Spleen (tissue), 11 donors: Measurements from ENCODE around the gene LGI4. TPM values are rescaled to one million over a fixed set of nuclear protein-coding genes. Genes with fewer than 3 reads are reported as not detected.

Experiments
- DNase-seq: peaks from one replicate; pipeline ENCODE4 v3.0.0-alpha.2; 2020
- H3K27ac ChIP-seq, 8 donors: fragments of 200-600 bp; sonication (generic) in 7 of 8; 1 replicate in 4 of 8; 2 replicates in 4 of 8; pipeline versions ENCODE4 v1.5.0 to v1.8.0; 2016 to 2021; ENCODE audit warnings: inconsistent platforms in 4 of 8, mild to moderate bottlenecking in 4 of 8, moderate library complexity in 1 of 8
- H3K27me3 ChIP-seq, 7 donors: fragments of 200-600 bp; sonication (generic) in 6 of 7; replicated peaks in 1 of 7; 1 replicate in 4 of 7; 2 replicates in 3 of 7; pipeline versions ENCODE4 v1.5.0 to v1.8.0; 2016 to 2021; ENCODE audit warnings: inconsistent platforms in 3 of 7, mild to moderate bottlenecking in 1 of 7
- H3K36me3 ChIP-seq, 6 donors: fragments of 200-600 bp; sonication (generic) in 5 of 6; 1 replicate in 4 of 6; 2 replicates in 2 of 6; pipeline versions ENCODE4 v1.5.0 to v1.8.0; 2016 to 2021; ENCODE audit warnings: inconsistent platforms in 2 of 6
- H3K4me1 ChIP-seq, 6 donors: fragments of 200-600 bp; sonication (generic) in 5 of 6; 1 replicate in 3 of 6; 2 replicates in 3 of 6; pipeline versions ENCODE4 v1.5.0 to v1.8.0; 2016 to 2021; ENCODE audit warnings: inconsistent platforms in 3 of 6
- H3K4me3 ChIP-seq, 8 donors: fragments of 200-600 bp; sonication (generic) in 7 of 8; 1 replicate in 4 of 8; 2 replicates in 4 of 8; pipeline versions ENCODE4 v1.5.0 to v1.8.0; 2016 to 2021; ENCODE audit warnings: inconsistent platforms in 4 of 8, mild to moderate bottlenecking in 4 of 8, moderate library complexity in 2 of 8
- H3K9me3 ChIP-seq, 8 donors: fragments of 200-600 bp; sonication (generic) in 7 of 8; 1 replicate in 4 of 8; 2 replicates in 4 of 8; pipeline versions ENCODE4 v1.5.0 to v1.8.0; 2016 to 2021; ENCODE audit warnings: inconsistent platforms in 4 of 8
- CTCF ChIP-seq, 11 experiments: fragments of 200-600 bp in 7 of 11; fragments of 450-650 bp in 4 of 11; sonication (generic) in 4 of 11; IDR thresholded peaks in 8 of 11; conservative IDR thresholded peaks in 3 of 11; 1 replicate in 7 of 11; 2 replicates in 4 of 11; pipeline versions ENCODE4 v1.4.0 to v1.8.0; 2016 to 2021; ENCODE audit warnings: antibody characterized with exemption in 11 of 11, inconsistent platforms in 4 of 11, mild to moderate bottlenecking in 1 of 11
- POLR2A ChIP-seq, 3 donors: fragments of 450-650 bp; IDR thresholded peaks; one replicate each; pipeline ENCODE4 v1.5.1; 2017; ENCODE audit warnings: antibody characterized with exemption in 3 of 3, mild to moderate bottlenecking in 1 of 3
- POLR2AphosphoS5 ChIP-seq, 3 donors: sonication (generic); formaldehyde crosslinking; IDR thresholded peaks; one replicate each; pipeline ENCODE4 v1.5.1; 2017; ENCODE audit warnings: antibody characterized with exemption in 3 of 3
- WGBS, 5 donors: extraction: QIAGEN DNeasy Blood & Tissue Kit in 3 of 5; methylation state at CpG; one replicate each; pipeline versions ENCODE4 v1.1.5 to v1.1.7; 2013 to 2018; 5-methylcytosine and 5-hydroxymethylcytosine counted together
- intact Hi-C: fragments of 100-400 bp; cut with DNase I; formaldehyde crosslinking; loops from one replicate; pipeline ENCODE4 v1.15.0; 2023; ENCODE audit warnings: low total_unique reads
- polyA plus RNA-seq, 3 donors: library from polyadenylated mRNA; stranded (reverse); fragments of 200-250 nt; gene quantifications; one replicate each; pipeline ENCODE4 v1.2.1, GENCODE V29; 2013
- total RNA-seq, 7 donors: library from RNA; depleted of rRNA in 3 of 7; stranded (reverse); fragments of >200 nt in 3 of 7; fragmentation: NEBNext Ultra II Directional in 4 of 7; extraction: Animal tissue kit (Norgen Biotek cat#: 25700) in 4 of 7; gene quantifications; one replicate each; pipeline versions ENCODE4 v1.1.0 to v1.2.1, GENCODE V29; 2016 to 2021
- donor health status: healthy with polysubstance abuse.
- donor health status: DM: no; HTN: no; CAD: no; lungs with moderate emphysema.
- donor health status: DM: no; HTN: no; CAD: no.
- donor health status: Bipolar disorder and iron deficiency.
- donor health status: healthy.
- donor health status: DM: no; HTN: no; CAD: no.
- donor health status: DM: yes; HTN: yes; CAD: no.

LGI4 gene
- total and polyA plus RNA-seq, 10 donors: 0.68 to 9.7 (median 1.6) TPM; not detected in 1

- 52 to 100% (median 92%) methylated on average over 2 of the region's 2 CpGs for WGBS, 5 donors
- peaks cover 0 to 40% (median 24%) of the 10 kb centered on the region in 8 donors for H3K9me3 ChIP-seq
- H3K4me3 ChIP-seq: no peak overlapping the region
- no peak for DNase-seq
- H3K36me3 ChIP-seq: peaks cover 21 to 100% (median 85%) of the 10 kb centered on the region in 6 donors
- TF ChIP-seq CTCF (IDR thresholded peaks at IDR 0.05 in 8 of 11, conservative IDR thresholded peaks at IDR 0.05 in 3 of 11): no peak
- TF ChIP-seq POLR2AphosphoS5 (IDR thresholded peaks at IDR 0.05): no peak
- TF ChIP-seq POLR2A (IDR thresholded peaks at IDR 0.05): no peak
- intact Hi-C loops: no loop called here
- no peaks in the 10 kb centered on the region for H3K27me3 ChIP-seq
- peaks cover 0 to 20% (median 15%) of the 10 kb centered on the region in 6 donors for H3K4me1 ChIP-seq
- no peak overlapping the region for H3K27ac ChIP-seq
Observed at GRCh38 chr19:35164418-35164817, 29.6 kb upstream of the LGI4 start.

GRCh38 chr19:35162471-35163326 is 27.8 kb upstream of the LGI4 start:
- DNase-seq: no peak

GRCh38 chr19:35161434-35161743 is 26.5 kb upstream of the LGI4 start:
- no peaks in the 10 kb centered on the region for H3K27me3 ChIP-seq
- no peak overlapping the region for H3K4me3 ChIP-seq
- H3K9me3 ChIP-seq: peaks cover 0 to 35% (median 21%) of the 10 kb centered on the region in 8 donors
- intact Hi-C loops: no loop called here
- peaks cover 0 to 18% (median 5%) of the 10 kb centered on the region in 6 donors for H3K4me1 ChIP-seq
- H3K36me3 ChIP-seq: peaks cover 25 to 100% (median 91%) of the 10 kb centered on the region in 6 donors
- no peak for TF ChIP-seq CTCF (IDR thresholded peaks at IDR 0.05 in 8 of 11, conservative IDR thresholded peaks at IDR 0.05 in 3 of 11)
- no peak for TF ChIP-seq POLR2AphosphoS5 (IDR thresholded peaks at IDR 0.05)
- no peak for TF ChIP-seq POLR2A (IDR thresholded peaks at IDR 0.05)
- peak overlapping the region in 1 of 8 donors; percentile 4 for H3K27ac ChIP-seq
- DNase-seq: no peak
- WGBS, 5 donors: 93 to 98% (median 95%) methylated on average over 2 of the region's 2 CpGs

More at GRCh38 chr19:35162471-35163326, 27.8 kb upstream of the LGI4 start:
- Histone ChIP-seq H3K9me3 (peaks cover 0 to 40% (median 24%) of the 10 kb centered on the region in 8 donors), H3K4me3 (no peak overlapping the region), H3K36me3 (peaks cover 26 to 100% (median 91%) of the 10 kb centered on the region in 6 donors), H3K4me1 (peaks cover 0 to 18% (median 12%) of the 10 kb centered on the region in 6 donors), H3K27me3 (no peaks in the 10 kb centered on the region), H3K27ac (no peak overlapping the region)
- intact Hi-C loops: no loop called here
- 87 to 98% (median 96%) methylated on average over 5 to 6 of the region's 6 CpGs for WGBS, 5 donors
- TF ChIP-seq POLR2A (IDR thresholded peaks at IDR 0.05) (no peak), POLR2AphosphoS5 (IDR thresholded peaks at IDR 0.05) (no peak), CTCF (IDR thresholded peaks at IDR 0.05 in 8 of 11, conservative IDR thresholded peaks at IDR 0.05 in 3 of 11) (no peak)
